GM12891 (cell line): ENCODE measurements around the gene HLCS.

Source experiments
- PAX5 ChIP-seq: IDR thresholded peaks from 2 replicates; pipeline ENCODE4 v1.6.1; 2011; ENCODE audit warnings: low read length, moderate library complexity, mild to moderate bottlenecking; ENCODE audit not compliant: insufficient read depth, severe bottlenecking
- POLR2A ChIP-seq: IDR thresholded peaks from 2 replicates; pipeline ENCODE4 v1.6.1; 2011; ENCODE audit warnings: low read depth, low read length, control low read depth
- POLR2AphosphoS5 ChIP-seq: IDR thresholded peaks from 2 replicates; pipeline ENCODE4 v1.6.1; 2011; ENCODE audit warnings: low read depth, low read length, control low read depth
- TAF1 ChIP-seq: IDR thresholded peaks from 2 replicates; pipeline ENCODE4 v1.6.1; 2011; ENCODE audit warnings: low read depth, low read length, control low read depth

- TF ChIP-seq POLR2AphosphoS5, result no peak
- no peak for TF ChIP-seq POLR2A
- TF ChIP-seq TAF1, result no peak
- no peak for TF ChIP-seq PAX5
Observed at GRCh38 chr21:36817732-36818450, 148.6 kb downstream of the HLCS start.
